Subcutaneous adipose tissue (tissue), 4 donors: ENCODE results near the gene IREB2. TPM values are rescaled to one million over a fixed set of nuclear protein-coding genes. Genes with fewer than 3 reads are reported as not detected.

Experiments used
- CTCF ChIP-seq: fragments of 450-650 bp; IDR thresholded peaks from one replicate; pipeline ENCODE4 v1.5.1; 2016; ENCODE audit warnings: low read depth, mild to moderate bottlenecking, control low read depth, antibody characterized with exemption, moderate library complexity
- total RNA-seq, 4 donors: library from RNA; depleted of rRNA; stranded (reverse); fragments of >200 nt; gene quantifications; one replicate each; pipeline ENCODE4 v1.1.0, GENCODE V29; 2016

Gene IREB2
- total RNA-seq, 4 donors from 2014 or later = 33.9 to 55.9 (median 44.1) TPM

GRCh38 chr15:78391781-78392180, 46.2 kb upstream of the IREB2 start:
- TF ChIP-seq CTCF = no peak

- TF ChIP-seq CTCF = no peak
Measured at GRCh38 chr15:78392430-78392829, 45.6 kb upstream of the IREB2 start.

- no peak for TF ChIP-seq CTCF
Measured at GRCh38 chr15:78393137-78393536, 44.9 kb upstream of the IREB2 start.

GRCh38 chr15:78394026-78394425, 44.0 kb upstream of the IREB2 start:
- no peak for TF ChIP-seq CTCF

- TF ChIP-seq CTCF = no peak
Measured at GRCh38 chr15:78394981-78395616, 42.9 kb upstream of the IREB2 start.

- TF ChIP-seq CTCF = no peak
Measured at GRCh38 chr15:78396186-78396814, 41.7 kb upstream of the IREB2 start.

GRCh38 chr15:78396976-78397375, 41.0 kb upstream of the IREB2 start:
- TF ChIP-seq CTCF = no peak
